Suprapubic skin (tissue), 3 donors: Measurements from ENCODE around the gene SLC12A8.

Experiments used
- CTCF ChIP-seq, 2 donors: fragments of 200-600 bp in 1 of 2; fragments of 450-650 bp in 1 of 2; sonication (generic) in 1 of 2; IDR thresholded peaks; one replicate each; pipeline ENCODE4 v1.5.1; 2016 to 2019; ENCODE audit warnings: antibody characterized with exemption in 2 of 2, mild to moderate bottlenecking in 1 of 2, moderate library complexity in 1 of 2
- POLR2AphosphoS5 ChIP-seq, 3 donors: sonication (generic); formaldehyde crosslinking; IDR thresholded peaks; one replicate each; pipeline ENCODE4 v1.6.1; 2017; ENCODE audit warnings: antibody characterized with exemption in 3 of 3

DNA sequence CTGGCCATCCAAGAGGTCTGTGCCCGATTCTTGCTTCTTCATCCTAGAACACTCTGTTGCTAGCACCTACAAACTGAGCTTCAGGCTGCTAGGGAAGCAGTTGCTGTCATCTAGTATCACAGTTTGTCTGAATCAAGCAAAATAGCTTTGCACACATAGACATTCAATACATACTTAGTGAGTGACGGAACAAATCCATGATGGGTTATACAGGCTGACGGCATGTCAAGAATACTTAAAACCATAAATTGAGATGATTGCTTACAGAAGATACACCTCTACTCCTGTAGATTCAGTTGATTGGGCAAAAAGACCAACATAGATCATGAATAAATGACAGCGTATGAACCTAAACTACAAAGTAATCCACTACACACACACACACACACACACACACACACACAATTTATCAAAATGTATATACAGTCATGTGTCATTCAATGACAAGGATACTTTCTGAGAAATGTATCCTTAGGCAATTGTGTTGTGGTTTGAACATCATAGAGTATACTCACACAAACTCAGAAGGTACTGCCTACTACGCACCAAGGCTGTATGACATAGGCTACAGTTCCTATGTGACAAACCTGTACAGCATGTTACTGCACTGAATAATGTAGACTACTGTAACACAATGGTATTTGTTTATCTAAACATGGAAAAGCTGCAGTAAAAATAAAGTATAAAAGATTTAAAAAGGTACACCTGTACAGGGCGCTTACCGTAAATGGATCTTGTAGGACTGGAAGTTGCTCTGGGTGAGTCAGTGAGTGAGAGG, 142.4 kb downstream of the SLC12A8 start:
- TF ChIP-seq POLR2AphosphoS5 (IDR thresholded peaks at IDR 0.05) (no peak), CTCF (IDR thresholded peaks at IDR 0.05) (no peak)
